Measurements from ENCODE around the gene BANK1. TPM values are rescaled to one million over a fixed set of nuclear protein-coding genes. Genes with fewer than 3 reads are reported as not detected.

BANK1 gene
- total and polyA plus RNA-seq, 8 donors, result 0.31 to 24.3 (median 2.1) TPM; not detected in 1

DNA sequence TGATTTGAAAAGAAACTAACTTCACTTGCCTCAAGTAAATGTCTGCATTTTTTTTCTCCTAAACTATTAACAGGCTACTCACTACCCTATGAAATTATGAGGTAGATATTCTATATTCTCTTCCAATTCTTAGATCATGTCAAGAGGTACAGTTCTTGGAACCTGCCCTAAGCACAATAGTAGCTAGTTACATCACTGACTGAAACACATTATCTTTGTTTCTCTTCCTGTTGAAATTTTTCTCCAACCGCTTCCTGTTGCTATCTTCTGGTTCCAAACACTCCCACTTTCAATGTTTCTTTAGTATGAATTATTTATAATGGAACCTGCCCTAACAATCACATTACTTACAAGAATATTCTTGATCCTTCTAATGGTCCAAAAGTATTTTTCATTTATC is 5.0 kb upstream of the BANK1 start:
- Histone ChIP-seq H3K4me3 (no peak overlapping the region), H3K36me3 (no peaks in the 10 kb centered on the region), H3K27me3 (peaks cover 0 to under 1% (median 0%) of the 10 kb centered on the region in 3 donors), H3K27ac (no peak overlapping the region), H3K9me3 (no peaks in the 10 kb centered on the region), H3K4me1 (peaks cover 0 to 4% (median 2%) of the 10 kb centered on the region in 4 donors)
- peak in 1 of 2 donors; percentile 13 for DNase-seq
- TF ChIP-seq POLR2A (IDR thresholded peaks at IDR 0.05) (no peak), CTCF (IDR thresholded peaks at IDR 0.05) (no peak)
- 28 to 66% (median 61%) methylated on average over 1 of the region's 1 CpG for WGBS, 5 donors
- intact Hi-C loops (cut with DNase I; ENCODE audit: low total_unique reads), result no loop called here

DNA sequence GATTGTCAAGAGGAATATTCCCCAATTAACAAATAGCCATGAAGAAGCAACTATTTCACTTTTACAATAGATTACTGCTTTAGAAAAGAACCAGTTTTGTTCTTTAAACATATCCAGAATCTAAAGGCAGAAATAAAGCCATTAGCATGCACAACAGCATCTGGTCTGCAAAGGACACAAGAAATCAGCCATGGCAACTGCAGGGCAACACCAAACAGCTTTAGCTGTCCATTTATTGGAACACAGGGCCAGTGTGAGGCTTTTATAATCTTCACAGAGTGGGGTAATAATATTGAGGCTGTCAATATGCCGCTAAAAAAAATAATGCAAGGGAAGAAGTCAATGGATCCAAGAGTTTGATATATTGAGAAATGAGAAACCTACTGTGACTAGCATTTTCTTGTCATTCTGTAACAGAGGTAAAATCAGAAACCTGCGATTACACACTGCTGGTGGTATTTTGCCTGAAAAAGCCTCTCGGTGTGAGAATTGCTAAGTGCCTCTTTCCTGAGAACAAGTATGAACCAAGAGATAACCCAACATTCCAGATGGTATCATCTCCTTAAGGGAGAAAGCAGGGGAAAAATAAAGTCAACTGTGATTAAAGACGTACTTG is 2.7 kb upstream of the BANK1 start:
- intact Hi-C loops (cut with DNase I; ENCODE audit: low total_unique reads), result no loop called here
- TF ChIP-seq POLR2AphosphoS5 (IDR thresholded peaks at IDR 0.05), result no peak
- TF ChIP-seq POLR2A (IDR thresholded peaks at IDR 0.05), result no peak
- no peak for TF ChIP-seq CTCF (IDR thresholded peaks at IDR 0.05)
- no peak for TF ChIP-seq EP300 (IDR thresholded peaks at IDR 0.05)
- peaks cover 0 to 6% (median 0%) of the 10 kb centered on the region in 3 donors for H3K27me3 ChIP-seq
- peaks cover 0 to 14% (median 10%) of the 10 kb centered on the region in 4 donors for H3K4me1 ChIP-seq
- H3K36me3 ChIP-seq, result no peaks in the 10 kb centered on the region
- no peak overlapping the region for H3K27ac ChIP-seq
- DNase-seq, result no peak
- WGBS, 5 donors, result 86 to 91% (median 88%) methylated on average over 4 of the region's 4 CpGs
- H3K9me3 ChIP-seq, result no peaks in the 10 kb centered on the region
- H3K4me3 ChIP-seq, result no peak overlapping the region

GRCh38 chr4:101791182-101791558 is 640 bp downstream of the BANK1 start:
- Histone ChIP-seq H3K36me3 (no peaks in the 10 kb centered on the region), H3K27me3 (peaks cover 0 to 6% (median 0%) of the 10 kb centered on the region in 3 donors), H3K9me3 (no peaks in the 10 kb centered on the region), H3K4me3 (peak overlapping the region; percentile 54 to 65 (median 58)), H3K4me1 (peaks cover 0 to 14% (median 10%) of the 10 kb centered on the region in 4 donors), H3K27ac (peak overlapping the region in 3 of 5 donors; percentile 57 to 69 (median 66))
- intact Hi-C loops (cut with DNase I; ENCODE audit: low total_unique reads), result no loop called here
- TF ChIP-seq POLR2A (IDR thresholded peaks at IDR 0.05) (no peak), EP300 (IDR thresholded peaks at IDR 0.05) (no peak), CTCF (IDR thresholded peaks at IDR 0.05) (no peak), POLR2AphosphoS5 (IDR thresholded peaks at IDR 0.05) (no peak)
- no peak for DNase-seq
- 23 to 34% (median 28%) methylated on average over 12 of the region's 12 CpGs for WGBS, 5 donors

DNA sequence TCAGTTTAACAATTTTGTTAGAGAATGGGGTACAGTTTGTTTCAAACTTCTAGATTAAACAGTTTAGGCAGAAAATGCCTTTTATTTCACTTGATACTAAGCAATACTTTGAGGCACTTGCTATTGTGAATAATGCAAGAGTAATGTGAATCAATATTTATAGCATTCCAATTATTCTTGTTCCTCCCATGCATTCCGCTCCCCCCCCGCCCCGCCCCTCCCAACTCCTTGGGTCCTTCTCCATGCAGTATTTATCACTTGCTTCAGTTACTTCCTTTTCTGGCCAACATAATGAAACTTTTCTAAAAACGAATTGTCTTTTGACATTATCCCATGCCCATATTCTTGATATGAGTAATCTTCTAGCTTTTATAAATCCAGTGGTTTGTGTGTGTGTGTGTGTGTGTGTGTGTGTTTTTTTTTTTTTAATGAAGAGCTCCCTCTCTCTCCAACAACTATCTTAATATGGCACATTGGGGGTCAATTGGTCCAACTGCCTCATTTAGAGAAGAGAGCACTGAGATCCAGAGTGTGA is 1.6 kb downstream of the BANK1 start:
- Histone ChIP-seq H3K4me1 (peaks cover 0 to 14% (median 10%) of the 10 kb centered on the region in 4 donors), H3K27me3 (peaks cover 0 to 6% (median 0%) of the 10 kb centered on the region in 3 donors), H3K36me3 (no peaks in the 10 kb centered on the region), H3K4me3 (no peak overlapping the region), H3K9me3 (no peaks in the 10 kb centered on the region), H3K27ac (no peak overlapping the region)
- TF ChIP-seq CTCF (IDR thresholded peaks at IDR 0.05) (no peak), POLR2A (IDR thresholded peaks at IDR 0.05) (no peak), EP300 (IDR thresholded peaks at IDR 0.05) (no peak), POLR2AphosphoS5 (IDR thresholded peaks at IDR 0.05) (no peak)
- DNase-seq, result no peak
- 49 to 74% (median 65%) methylated on average over 4 of the region's 4 CpGs for whole genome bisulfite sequencing, 5 donors
- intact Hi-C loops (cut with DNase I; ENCODE audit: low total_unique reads), result no loop called here

Measured in stomach (tissue), 9 donors.